Nephron progenitor cell (in vitro differentiated cells): Measurements from ENCODE around the gene MAP1LC3B2.

Source experiments
- DNase-seq: peaks from one replicate; pipeline ENCODE4 v3.0.0; 2021
- H3K27ac Mint-ChIP-seq: 2 replicates; pipeline ENCODE4 v1.8.0; 2021; ENCODE audit warnings: mild to moderate bottlenecking, moderate library complexity, mixed read lengths
- H3K27me3 Mint-ChIP-seq: 2 replicates; pipeline ENCODE4 v1.8.0; 2021; ENCODE audit warnings: mild to moderate bottlenecking, low read depth, mixed read lengths; ENCODE audit not compliant: poor library complexity
- H3K36me3 Mint-ChIP-seq: 2 replicates; pipeline ENCODE4 v1.8.0; 2021; ENCODE audit warnings: low read depth, mixed read lengths
- H3K4me1 Mint-ChIP-seq: 2 replicates; pipeline ENCODE4 v1.8.0; 2021; ENCODE audit warnings: mixed read lengths
- H3K4me3 Mint-ChIP-seq: 2 replicates; pipeline ENCODE4 v1.8.0; 2021; ENCODE audit warnings: mild to moderate bottlenecking, moderate library complexity, mixed read lengths
- H3K9me3 Mint-ChIP-seq: 2 replicates; pipeline ENCODE4 v1.8.0; 2021; ENCODE audit warnings: mild to moderate bottlenecking, moderate library complexity, mixed read lengths
- CTCF ChIP-seq: fragments of 200-600 bp; sonication (generic); IDR thresholded peaks from 2 replicates; pipeline ENCODE4 v1.5.0; 2021; ENCODE audit warnings: antibody characterized with exemption

Gene MAP1LC3B2

GRCh38 chr12:116606397-116606796 is 47.2 kb downstream of the MAP1LC3B2 start:
- Mint-ChIP-seq H3K36me3 (peaks cover 4% of the 10 kb centered on the region), H3K27me3 (peaks cover 7% of the 10 kb centered on the region), H3K27ac (no peak overlapping the region), H3K9me3 (peaks cover 23% of the 10 kb centered on the region), H3K4me3 (no peak overlapping the region), H3K4me1 (peaks cover 66% of the 10 kb centered on the region)
- no peak for TF ChIP-seq CTCF
- DNase-seq = no peak

DNA sequence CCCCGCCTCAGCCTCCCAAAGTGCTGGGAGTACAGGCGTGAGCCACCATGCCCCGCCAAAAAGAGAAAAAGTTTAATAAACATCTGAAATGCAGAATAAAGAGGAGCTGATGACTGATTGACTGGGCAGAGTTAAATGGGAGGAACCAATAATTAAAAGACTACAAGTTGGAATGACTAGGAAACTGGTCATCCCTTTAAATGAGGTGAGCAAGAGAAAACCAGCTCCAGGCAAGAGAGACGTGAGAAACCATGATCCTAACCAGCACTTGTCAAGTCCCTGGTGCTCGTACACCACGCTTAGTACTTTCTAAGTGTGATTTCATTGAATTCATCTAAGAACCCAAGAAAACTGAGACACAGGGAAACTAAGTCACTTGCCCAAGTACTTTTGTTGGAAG is 47.9 kb downstream of the MAP1LC3B2 start:
- Mint-ChIP-seq H3K27me3 (peaks cover 7% of the 10 kb centered on the region), H3K36me3 (peaks cover 4% of the 10 kb centered on the region), H3K4me3 (no peak overlapping the region), H3K4me1 (peaks cover 60% of the 10 kb centered on the region), H3K9me3 (peaks cover 23% of the 10 kb centered on the region), H3K27ac (no peak overlapping the region)
- TF ChIP-seq CTCF = no peak
- no peak for DNase-seq

DNA sequence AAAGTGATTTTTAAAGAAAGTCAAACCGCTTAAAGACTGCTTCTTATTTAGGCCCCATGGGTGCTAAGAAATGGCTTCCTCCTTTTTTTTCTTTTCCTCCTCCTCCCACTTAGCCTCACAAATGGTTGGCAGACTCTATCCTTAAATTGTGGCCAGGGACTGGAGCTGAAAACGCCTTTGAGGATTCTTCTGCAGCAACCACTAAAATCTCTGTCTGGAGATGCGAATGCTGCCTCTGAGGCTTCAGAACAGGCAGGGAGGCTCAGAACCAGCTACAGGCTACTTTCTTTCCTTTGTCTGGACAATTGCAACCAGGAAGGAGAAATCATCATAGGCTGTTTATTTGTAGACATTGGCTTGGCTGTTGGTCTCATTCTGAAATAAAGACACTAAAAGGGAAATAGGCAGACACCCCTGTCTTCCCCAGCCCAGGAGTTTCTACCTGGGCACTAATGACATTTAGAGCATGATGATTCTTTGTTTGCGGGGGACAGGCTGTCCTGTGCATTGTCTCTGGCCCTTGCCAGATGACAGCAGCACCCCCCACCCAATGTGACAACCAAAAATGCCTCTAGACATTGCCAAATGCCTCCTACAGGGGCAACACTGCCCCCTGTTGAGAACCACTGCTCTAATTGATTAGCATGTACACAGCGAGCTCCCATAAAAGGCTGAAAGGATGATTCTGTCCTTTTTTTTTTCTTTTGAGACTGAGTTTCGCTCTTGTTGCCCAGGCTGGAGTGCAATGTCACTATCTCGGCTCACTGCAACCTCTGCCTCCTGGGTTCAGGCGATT is 50.3 kb downstream of the MAP1LC3B2 start:
- Mint-ChIP-seq H3K9me3 (peaks cover 27% of the 10 kb centered on the region), H3K36me3 (peaks cover 4% of the 10 kb centered on the region), H3K27ac (peak overlapping the region; percentile 48), H3K27me3 (peaks cover 7% of the 10 kb centered on the region), H3K4me1 (peaks cover 61% of the 10 kb centered on the region), H3K4me3 (no peak overlapping the region)
- TF ChIP-seq CTCF = peak; percentile 37
- peak; percentile 34 for DNase-seq

DNA sequence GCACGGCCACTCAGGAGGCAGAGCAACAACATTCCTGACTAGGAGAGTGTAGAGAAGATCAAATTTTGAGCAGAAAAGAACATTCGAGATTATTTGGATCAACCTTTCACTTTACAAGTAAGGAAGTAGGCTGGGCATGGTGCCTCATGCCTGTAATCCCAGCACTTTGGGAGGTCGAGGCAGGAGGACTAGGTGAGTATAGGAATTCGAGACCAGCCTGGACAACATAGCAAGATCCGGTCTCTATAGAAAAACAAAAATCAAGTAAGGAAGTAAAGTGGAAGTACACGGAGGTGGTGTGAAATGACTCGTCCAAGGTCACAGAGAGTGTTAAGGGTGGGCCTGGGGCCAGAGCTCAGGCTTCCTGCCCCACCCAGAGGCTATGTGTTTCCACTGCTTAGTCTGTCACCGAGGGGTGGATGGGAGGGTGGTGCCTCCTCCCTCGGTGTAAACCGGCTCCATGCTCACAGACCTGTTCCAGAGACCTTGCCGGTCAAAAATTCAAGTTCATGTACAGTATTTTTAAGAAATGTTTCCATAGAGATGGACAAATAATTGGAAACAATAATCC is 51.9 kb downstream of the MAP1LC3B2 start:
- peaks cover 60% of the 10 kb centered on the region for H3K4me1 Mint-ChIP-seq
- H3K36me3 Mint-ChIP-seq = peaks cover 4% of the 10 kb centered on the region
- peaks cover 19% of the 10 kb centered on the region for H3K9me3 Mint-ChIP-seq
- no peak for DNase-seq
- H3K4me3 Mint-ChIP-seq = no peak overlapping the region
- no peak for TF ChIP-seq CTCF
- H3K27ac Mint-ChIP-seq = no peak overlapping the region
- H3K27me3 Mint-ChIP-seq = peaks cover 7% of the 10 kb centered on the region

- no peak for TF ChIP-seq CTCF
- DNase-seq = no peak
- Mint-ChIP-seq H3K27ac (no peak overlapping the region), H3K4me3 (no peak overlapping the region), H3K4me1 (peaks cover 66% of the 10 kb centered on the region), H3K27me3 (peaks cover 3% of the 10 kb centered on the region), H3K36me3 (no peaks in the 10 kb centered on the region), H3K9me3 (peaks cover 11% of the 10 kb centered on the region)
Measured at GRCh38 chr12:116612436-116612835, 53.3 kb downstream of the MAP1LC3B2 start.

GRCh38 chr12:116613256-116613655 is 54.1 kb downstream of the MAP1LC3B2 start:
- Mint-ChIP-seq H3K27me3 (no peaks in the 10 kb centered on the region), H3K4me1 (peaks cover 66% of the 10 kb centered on the region)

More at GRCh38 chr12:116613256-116613655, 54.1 kb downstream of the MAP1LC3B2 start:
- no peak for DNase-seq
- no peak overlapping the region for H3K4me3 Mint-ChIP-seq
- H3K9me3 Mint-ChIP-seq = peaks cover 8% of the 10 kb centered on the region
- peak overlapping the region; percentile 3 for H3K27ac Mint-ChIP-seq
- TF ChIP-seq CTCF = no peak
- no peaks in the 10 kb centered on the region for H3K36me3 Mint-ChIP-seq
